Lung (tissue), 12 donors: ENCODE data around the gene SLC25A48. TPM values are rescaled to one million over a fixed set of nuclear protein-coding genes. Genes with fewer than 3 reads are reported as not detected.

Experiments used
- ATAC-seq: fragments of 200-7000 bp; cut with Tn5 transposase; one replicate; pipeline ENCODE4 v1.9.1; 2020; ENCODE audit warnings: moderate number of reproducible peaks; ENCODE audit not compliant: insufficient read depth, low FRiP score
- DNase-seq, 3 donors: peaks; one replicate each; pipeline ENCODE4 v3.0.0-alpha.2; 2013 to 2017
- H3K27ac ChIP-seq, 2 donors: one replicate each; pipeline ENCODE4 v1.5.1; 2013; ENCODE audit warnings: mild to moderate bottlenecking in 2 of 2, moderate library complexity in 2 of 2, control low read depth in 1 of 2, inconsistent platforms in 1 of 2, low read depth in 1 of 2, low read length in 1 of 2
- H3K27me3 ChIP-seq, 3 donors: one replicate each; pipeline ENCODE4 v1.5.1; 2013; ENCODE audit warnings: low read length in 2 of 3; ENCODE audit not compliant: control insufficient read depth in 3 of 3, insufficient read depth in 3 of 3
- H3K36me3 ChIP-seq, 4 donors: one replicate each; pipeline ENCODE4 v1.5.1; 2013; ENCODE audit warnings: low read length in 4 of 4, mild to moderate bottlenecking in 1 of 4, moderate library complexity in 1 of 4; ENCODE audit not compliant: control insufficient read depth in 4 of 4, insufficient read depth in 4 of 4
- H3K4me1 ChIP-seq, 5 donors: one replicate each; pipeline ENCODE4 v1.5.1; 2013; ENCODE audit warnings: low read length in 5 of 5, mild to moderate bottlenecking in 2 of 5, moderate library complexity in 1 of 5; ENCODE audit not compliant: control insufficient read depth in 5 of 5, insufficient read depth in 5 of 5
- H3K4me3 ChIP-seq: one replicate; pipeline ENCODE4 v1.5.1; 2013; ENCODE audit warnings: mild to moderate bottlenecking, control low read depth, moderate library complexity
- H3K9ac ChIP-seq, 2 donors: one replicate each; pipeline ENCODE4 v1.5.1; 2013; ENCODE audit warnings: low read length in 2 of 2, control low read depth in 1 of 2; ENCODE audit not compliant: insufficient read depth in 1 of 2
- H3K9me3 ChIP-seq, 4 donors: one replicate each; pipeline ENCODE4 v1.5.1; 2013; ENCODE audit warnings: low read length in 3 of 4, mild to moderate bottlenecking in 1 of 4, moderate library complexity in 1 of 4; ENCODE audit not compliant: control insufficient read depth in 4 of 4, insufficient read depth in 3 of 4
- WGBS, 2 donors: extraction: QIAGEN DNeasy Blood & Tissue Kit; methylation state at CpG; one replicate each; pipeline ENCODE4 v1.1.7; 2013; 5-methylcytosine and 5-hydroxymethylcytosine counted together
- polyA plus RNA-seq, 2 donors: library from polyadenylated mRNA; stranded (reverse); fragments of 200-250 nt; gene quantifications; one replicate each; pipeline ENCODE4 v1.2.1, GENCODE V29; 2013
- total RNA-seq, 2 donors: library from RNA; depleted of rRNA in 1 of 2; stranded (reverse); fragments of >200 nt in 1 of 2; gene quantifications; one replicate each; pipeline ENCODE4 v1.2.1, GENCODE V29; 2014 to 2021
- TF ChIP-seq, protein P1 (sequence below): IDR thresholded peaks from 2 replicates; pipeline ENCODE4 v1.5.1; 2012; ENCODE audit warnings: mild to moderate bottlenecking; ENCODE audit errors: control extremely low read depth, extremely low read depth
- donor health status: control.
- donor health status: control.
- donor health status: Bipolar disorder and iron deficiency.
- donor health status: healthy.
- donor health status: DM: yes; HTN: yes; CAD: no.

The SLC25A48 gene
- total and polyA plus RNA-seq, 4 donors = not detected

DNA sequence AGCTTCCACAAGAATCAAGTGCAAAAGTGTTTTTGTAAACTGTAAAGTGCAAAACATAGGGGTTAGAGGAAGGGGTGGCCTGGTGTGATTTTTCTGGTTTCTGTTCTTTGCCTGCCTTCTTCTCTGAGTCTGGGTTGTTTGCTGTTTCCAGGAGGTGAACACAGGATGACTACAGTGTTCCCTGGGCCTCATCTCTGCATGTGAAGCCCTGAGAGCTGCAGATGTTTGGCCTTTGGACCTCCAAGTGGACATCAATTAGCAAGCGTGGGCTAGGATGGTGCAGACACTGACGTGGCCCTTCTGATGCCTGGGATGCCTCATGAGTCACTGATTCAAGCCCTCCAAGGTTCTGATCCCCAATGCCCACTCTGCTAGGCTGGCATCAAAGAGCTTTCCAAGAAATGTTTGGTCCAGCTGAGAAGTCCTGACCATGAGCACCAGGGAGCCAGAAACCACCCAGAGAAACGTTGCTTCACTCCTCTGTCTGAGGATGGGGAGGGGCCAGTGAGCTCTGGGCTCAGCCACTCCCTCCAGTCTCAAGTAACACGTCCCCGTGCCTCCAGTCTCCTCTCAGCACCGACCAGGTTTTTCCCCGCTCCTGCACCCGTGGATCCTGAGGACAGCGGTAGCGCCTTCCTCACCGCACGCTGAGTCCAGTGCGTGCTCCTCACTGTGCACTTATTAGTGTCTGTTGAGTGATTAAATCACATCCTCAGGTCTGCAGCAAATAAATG lies 53.6 kb downstream of the SLC25A48 start:
- H3K27ac ChIP-seq = no peak overlapping the region
- TF ChIP-seq, protein P1, sequence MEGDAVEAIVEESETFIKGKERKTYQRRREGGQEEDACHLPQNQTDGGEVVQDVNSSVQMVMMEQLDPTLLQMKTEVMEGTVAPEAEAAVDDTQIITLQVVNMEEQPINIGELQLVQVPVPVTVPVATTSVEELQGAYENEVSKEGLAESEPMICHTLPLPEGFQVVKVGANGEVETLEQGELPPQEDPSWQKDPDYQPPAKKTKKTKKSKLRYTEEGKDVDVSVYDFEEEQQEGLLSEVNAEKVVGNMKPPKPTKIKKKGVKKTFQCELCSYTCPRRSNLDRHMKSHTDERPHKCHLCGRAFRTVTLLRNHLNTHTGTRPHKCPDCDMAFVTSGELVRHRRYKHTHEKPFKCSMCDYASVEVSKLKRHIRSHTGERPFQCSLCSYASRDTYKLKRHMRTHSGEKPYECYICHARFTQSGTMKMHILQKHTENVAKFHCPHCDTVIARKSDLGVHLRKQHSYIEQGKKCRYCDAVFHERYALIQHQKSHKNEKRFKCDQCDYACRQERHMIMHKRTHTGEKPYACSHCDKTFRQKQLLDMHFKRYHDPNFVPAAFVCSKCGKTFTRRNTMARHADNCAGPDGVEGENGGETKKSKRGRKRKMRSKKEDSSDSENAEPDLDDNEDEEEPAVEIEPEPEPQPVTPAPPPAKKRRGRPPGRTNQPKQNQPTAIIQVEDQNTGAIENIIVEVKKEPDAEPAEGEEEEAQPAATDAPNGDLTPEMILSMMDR = no peak
- 63 to 64% methylated on average over 13 of the region's 13 CpGs for WGBS, 2 donors
- H3K27me3 ChIP-seq = peaks cover 0 to 4% (median 0%) of the 10 kb centered on the region in 3 donors
- no peak overlapping the region for H3K9ac ChIP-seq
- peak; percentile 41 to 68 (median 48) for DNase-seq
- H3K4me3 ChIP-seq = no peak overlapping the region
- no peaks in the 10 kb centered on the region for H3K36me3 ChIP-seq
- ATAC-seq = no peak
- peaks cover 0 to 44% (median 15%) of the 10 kb centered on the region in 5 donors for H3K4me1 ChIP-seq
- H3K9me3 ChIP-seq = no peaks in the 10 kb centered on the region

DNA sequence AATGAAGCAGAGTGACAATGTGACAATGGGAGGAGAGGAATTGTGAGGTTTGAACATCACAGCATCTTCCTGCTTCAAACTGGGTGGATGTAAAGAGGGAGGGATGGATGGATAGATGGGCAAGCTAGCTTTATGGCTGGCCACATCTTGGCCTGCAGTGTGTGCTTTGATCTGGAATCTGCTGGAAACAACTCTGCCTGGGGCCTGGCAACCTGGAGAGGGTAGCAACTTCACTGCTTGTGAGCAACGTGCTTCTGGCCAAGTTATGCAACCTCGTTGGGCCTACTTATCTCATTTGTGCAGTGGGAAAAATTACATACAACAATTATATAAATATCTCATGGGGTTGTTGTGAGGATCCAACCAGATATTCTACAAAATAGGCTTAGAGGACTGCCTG lies 55.8 kb downstream of the SLC25A48 start:
- no peak overlapping the region for H3K9ac ChIP-seq
- 36 to 62% methylated on average over 2 of the region's 2 CpGs for WGBS, 2 donors
- H3K36me3 ChIP-seq = no peaks in the 10 kb centered on the region
- no peak overlapping the region for H3K4me3 ChIP-seq
- TF ChIP-seq, protein P1 = no peak
- no peak overlapping the region for H3K27ac ChIP-seq
- peaks cover 0 to 44% (median 19%) of the 10 kb centered on the region in 5 donors for H3K4me1 ChIP-seq
- DNase-seq (peak; percentile 33 to 71 (median 49)), ATAC-seq (no peak)
- peaks cover 0 to 4% (median 0%) of the 10 kb centered on the region in 3 donors for H3K27me3 ChIP-seq
- no peaks in the 10 kb centered on the region for H3K9me3 ChIP-seq

DNA sequence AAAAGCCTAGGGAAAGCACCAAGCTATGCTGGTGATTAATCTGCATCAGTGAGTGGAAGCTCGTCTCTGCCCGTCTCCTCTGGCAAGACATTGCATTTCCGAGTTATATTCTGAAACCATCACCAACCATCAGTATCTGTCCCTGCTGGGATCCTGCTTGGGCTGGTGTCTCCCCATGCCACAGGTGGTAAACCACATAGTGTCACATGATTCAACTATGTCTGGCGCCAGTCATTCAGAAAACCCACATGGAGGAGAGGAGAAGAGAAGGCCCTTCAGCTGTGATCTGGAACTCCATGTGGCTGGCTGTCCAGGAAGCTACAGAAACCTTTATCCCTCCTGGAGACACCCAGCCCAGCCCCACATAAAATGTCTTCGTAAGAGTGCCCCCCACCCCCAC lies 56.4 kb downstream of the SLC25A48 start:
- Histone ChIP-seq H3K4me3 (no peak overlapping the region), H3K27me3 (peaks cover 0 to 6% (median 0%) of the 10 kb centered on the region in 3 donors), H3K4me1 (peaks cover 0 to 44% (median 19%) of the 10 kb centered on the region in 5 donors), H3K36me3 (no peaks in the 10 kb centered on the region), H3K9ac (no peak overlapping the region), H3K27ac (no peak overlapping the region), H3K9me3 (no peaks in the 10 kb centered on the region)
- peak in 1 of 3 donors; percentile 13 for DNase-seq
- ATAC-seq = no peak
- WGBS, 2 donors = 76 to 77% methylated on average over 5 of the region's 5 CpGs
- TF ChIP-seq, protein P1 = no peak
